Tibial nerve (tissue), 3 donors: ENCODE measurements around the gene SLC4A9.

Source experiments
- POLR2A ChIP-seq, 2 donors: fragments of 450-650 bp; IDR thresholded peaks; one replicate each; pipeline ENCODE4 v1.6.1; 2017; ENCODE audit warnings: antibody characterized with exemption in 2 of 2, mild to moderate bottlenecking in 2 of 2, moderate library complexity in 2 of 2
- TF ChIP-seq, protein P1 (sequence below), 5 experiments: fragments of 200-600 bp in 3 of 5; fragments of 450-650 bp in 2 of 5; sonication (generic) in 3 of 5; IDR thresholded peaks; one replicate each; pipeline ENCODE4 v1.5.1; 2016 to 2019; ENCODE audit warnings: antibody characterized with exemption in 5 of 5, mild to moderate bottlenecking in 3 of 5, moderate library complexity in 2 of 5

DNA sequence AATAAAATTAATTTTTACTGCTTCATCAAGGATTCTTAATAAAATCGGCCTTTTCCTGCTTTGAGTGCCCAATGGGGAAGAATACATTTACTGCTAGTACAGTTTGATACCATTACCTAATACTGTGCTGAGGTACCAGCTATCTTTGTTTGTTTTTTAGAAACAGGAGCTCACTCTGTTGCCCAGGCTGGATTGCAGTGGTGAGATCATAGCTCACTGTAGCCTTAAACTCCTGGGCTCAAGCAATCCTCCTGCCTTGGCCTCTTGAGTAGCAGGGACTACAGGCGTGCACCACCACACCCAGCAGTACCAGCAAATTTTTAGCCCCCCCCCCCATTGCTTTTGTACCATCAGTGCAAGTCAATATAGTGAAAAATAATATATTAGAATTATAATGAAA, 28.1 kb downstream of the SLC4A9 start:
- TF ChIP-seq, protein P1, sequence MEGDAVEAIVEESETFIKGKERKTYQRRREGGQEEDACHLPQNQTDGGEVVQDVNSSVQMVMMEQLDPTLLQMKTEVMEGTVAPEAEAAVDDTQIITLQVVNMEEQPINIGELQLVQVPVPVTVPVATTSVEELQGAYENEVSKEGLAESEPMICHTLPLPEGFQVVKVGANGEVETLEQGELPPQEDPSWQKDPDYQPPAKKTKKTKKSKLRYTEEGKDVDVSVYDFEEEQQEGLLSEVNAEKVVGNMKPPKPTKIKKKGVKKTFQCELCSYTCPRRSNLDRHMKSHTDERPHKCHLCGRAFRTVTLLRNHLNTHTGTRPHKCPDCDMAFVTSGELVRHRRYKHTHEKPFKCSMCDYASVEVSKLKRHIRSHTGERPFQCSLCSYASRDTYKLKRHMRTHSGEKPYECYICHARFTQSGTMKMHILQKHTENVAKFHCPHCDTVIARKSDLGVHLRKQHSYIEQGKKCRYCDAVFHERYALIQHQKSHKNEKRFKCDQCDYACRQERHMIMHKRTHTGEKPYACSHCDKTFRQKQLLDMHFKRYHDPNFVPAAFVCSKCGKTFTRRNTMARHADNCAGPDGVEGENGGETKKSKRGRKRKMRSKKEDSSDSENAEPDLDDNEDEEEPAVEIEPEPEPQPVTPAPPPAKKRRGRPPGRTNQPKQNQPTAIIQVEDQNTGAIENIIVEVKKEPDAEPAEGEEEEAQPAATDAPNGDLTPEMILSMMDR (IDR thresholded peaks at IDR 0.05): no peak
- no peak for TF ChIP-seq POLR2A (IDR thresholded peaks at IDR 0.05)
